Erythroblast (primary cell): Measurements from ENCODE around the gene SLC1A3.

ENCODE experiments used
- GATA1 ChIP-seq: IDR thresholded peaks from 2 replicates; pipeline ENCODE4 v1.6.1; 2011; ENCODE audit warnings: low read depth, mild to moderate bottlenecking, control low read depth, low read length, moderate library complexity
- POLR2A ChIP-seq: IDR thresholded peaks from 2 replicates; pipeline ENCODE4 v1.6.1; 2011; ENCODE audit warnings: mild to moderate bottlenecking, low read length

- TF ChIP-seq POLR2A (no peak), GATA1 (no peak)
Observed at GRCh38 chr5:36606036-36606427, 374 bp upstream of the SLC1A3 start.
